ENCODE measurements around the gene SORCS3. TPM values are rescaled to one million over a fixed set of nuclear protein-coding genes. Genes with fewer than 3 reads are reported as not detected.
A peak's percentile ranks its signal among the peaks of the same experiment; 100 is the strongest.

SORCS3 gene
- total and polyA plus RNA-seq, 11 donors, result 0.03 to 0.19 (median 0.05) TPM; not detected in 8

- WGBS, 4 donors, result 76 to 88% (median 81%) methylated on average over 8 to 11 of the region's 11 CpGs
- intact Hi-C loops (cut with DNase I), result loop anchor here in 3 of 10 donors (2.0 to 10.0 kb wide), 2 partner anchors 282 kb away; no protein-coding TSS in a partner anchor
- Histone ChIP-seq H3K4me3 (no peak overlapping the region), H3K36me3 (no peaks in the 10 kb centered on the region), H3K4me1 (peaks cover 0 to 39% (median 2%) of the 10 kb centered on the region in 12 donors), H3K27me3 (peaks cover 31 to 92% (median 50%) of the 10 kb centered on the region in 9 donors), H3K9me3 (no peaks in the 10 kb centered on the region), H3K27ac (no peak overlapping the region)
- ATAC-seq (no peak), DNase-seq (no peak)
- no peak for TF ChIP-seq CTCF (IDR thresholded peaks at IDR 0.05)
- no peak for TF ChIP-seq POLR2A (IDR thresholded peaks at IDR 0.05)
These were observed 2.2 kb downstream of the SORCS3 start for GRCh38 chr10:104643303-104643663.

- H3K27ac ChIP-seq, result no peak overlapping the region
- H3K27me3 ChIP-seq, result peaks cover 15 to 64% (median 24%) of the 10 kb centered on the region in 9 donors
- intact Hi-C loops (cut with DNase I), result loop anchor here in 5 of 10 donors (5.0 to 10.0 kb wide), 4 partner anchors 131 to 281 kb away; no protein-coding TSS in a partner anchor
- no peaks in the 10 kb centered on the region for H3K9me3 ChIP-seq
- no peak overlapping the region for H3K4me3 ChIP-seq
- 79 to 85% (median 82%) methylated on average over 1 of the region's 1 CpG for WGBS, 4 donors
- no peak for DNase-seq
- no peak for TF ChIP-seq POLR2A (IDR thresholded peaks at IDR 0.05)
- no peak for TF ChIP-seq CTCF (IDR thresholded peaks at IDR 0.05)
- no peaks in the 10 kb centered on the region for H3K36me3 ChIP-seq
- H3K4me1 ChIP-seq, result peaks cover 0 to 18% (median 0%) of the 10 kb centered on the region in 12 donors
- no peak for ATAC-seq
These were observed 5.1 kb downstream of the SORCS3 start for GRCh38 chr10:104646146-104646545.

DNA sequence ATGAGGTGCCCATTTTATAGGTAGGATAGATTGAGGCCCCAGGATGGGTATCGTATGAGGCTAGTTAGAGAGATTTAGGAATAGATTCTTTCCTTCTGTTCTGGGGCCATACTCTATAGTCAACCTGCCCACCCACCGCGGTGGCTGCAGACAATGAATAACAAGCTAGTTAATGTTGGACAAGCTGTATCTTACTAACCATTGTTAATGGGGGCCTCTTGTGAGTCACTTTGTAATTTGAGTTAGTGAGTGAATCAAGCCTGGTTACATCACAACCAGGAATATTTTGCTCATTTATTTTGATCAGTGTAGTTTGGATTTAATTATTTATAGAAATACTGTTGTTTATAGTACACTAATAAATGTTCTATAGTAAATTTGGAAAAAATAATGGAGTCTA lies 7.3 kb downstream of the SORCS3 start:
- intact Hi-C loops (cut with DNase I), result loop anchor here in 5 of 10 donors (5.0 to 10.0 kb wide), 4 partner anchors 129 to 279 kb away; no protein-coding TSS in a partner anchor
- H3K36me3 ChIP-seq, result no peaks in the 10 kb centered on the region

GRCh38 chr10:104650072-104650471 lies 9.0 kb downstream of the SORCS3 start:
- no peak for DNase-seq
- Histone ChIP-seq H3K27me3 (peaks cover 0 to 28% (median 2%) of the 10 kb centered on the region in 9 donors), H3K27ac (no peak overlapping the region), H3K9me3 (no peaks in the 10 kb centered on the region), H3K36me3 (no peaks in the 10 kb centered on the region), H3K4me1 (no peaks in the 10 kb centered on the region), H3K4me3 (no peak overlapping the region)
- 33 to 53% (median 40%) methylated on average over 1 of the region's 1 CpG for WGBS, 4 donors
- no peak for TF ChIP-seq POLR2A (IDR thresholded peaks at IDR 0.05)
- TF ChIP-seq CTCF (IDR thresholded peaks at IDR 0.05), result peak in 11 of 12 donors; percentile 14 to 53 (median 37)
- peak in 3 of 4 donors; percentile 55 to 64 (median 64) for ATAC-seq
- intact Hi-C loops (cut with DNase I), result loop anchor here in 8 of 10 donors (2.0 to 10.0 kb wide), 5 partner anchors 125 to 277 kb away; no protein-coding TSS in a partner anchor

More for the DNA sequence above, 7.3 kb downstream of the SORCS3 start:
- no peak overlapping the region for H3K27ac ChIP-seq
- TF ChIP-seq CTCF (IDR thresholded peaks at IDR 0.05), result no peak
- TF ChIP-seq POLR2A (IDR thresholded peaks at IDR 0.05), result no peak
- H3K4me3 ChIP-seq, result no peak overlapping the region
- H3K27me3 ChIP-seq, result peaks cover 0 to 41% (median 5%) of the 10 kb centered on the region in 9 donors
- 62 to 64% (median 63%) methylated on average over 3 of the region's 3 CpGs for WGBS, 4 donors
- DNase-seq (no peak), ATAC-seq (no peak)
- H3K9me3 ChIP-seq, result no peaks in the 10 kb centered on the region
- H3K4me1 ChIP-seq, result no peaks in the 10 kb centered on the region
